ENCODE data around the gene SLC7A5. TPM values are rescaled to one million over a fixed set of nuclear protein-coding genes. Genes with fewer than 3 reads are reported as not detected.
"Not testable (repeated sequence)": the region's sequence is repeated elsewhere in the genome, so short reads cannot be mapped to it uniquely, and the experiment has no call there.

The SLC7A5 gene
- total RNA-seq, 1 donor from 2014 or later, result 13.4 TPM

- ATAC-seq (peak; percentile 43), DNase-seq (ENCODE audit: low spot score) (no peak)
These were observed 62.4 kb downstream of the SLC7A5 start for GRCh38 chr16:87806641-87807546.

GRCh38 chr16:87806261-87806640 lies 63.1 kb downstream of the SLC7A5 start:
- ATAC-seq (no peak), DNase-seq (ENCODE audit: low spot score) (no peak)

GRCh38 chr16:87803385-87803784 lies 65.9 kb downstream of the SLC7A5 start:
- ATAC-seq (no peak), DNase-seq (ENCODE audit: low spot score) (no peak)

GRCh38 chr16:87802670-87803069 lies 66.6 kb downstream of the SLC7A5 start:
- no peak for DNase-seq (ENCODE audit: low spot score)
- ATAC-seq, result no peak

- no peak for DNase-seq (ENCODE audit: low spot score)
- no peak for ATAC-seq
These were observed 67.5 kb downstream of the SLC7A5 start for GRCh38 chr16:87801679-87802259.

- DNase-seq (ENCODE audit: low spot score) (peak; percentile 66), ATAC-seq (peak; percentile 93)
These were observed 68.8 kb downstream of the SLC7A5 start for GRCh38 chr16:87800497-87800896.

- ATAC-seq, result no peak
These were observed 74.0 kb downstream of the SLC7A5 start for GRCh38 chr16:87795336-87795735.

GRCh38 chr16:87794485-87795078 lies 74.7 kb downstream of the SLC7A5 start:
- DNase-seq (ENCODE audit: low spot score), result peak; percentile 52
- peak; percentile 32 for ATAC-seq

More at GRCh38 chr16:87795336-87795735, 74.0 kb downstream of the SLC7A5 start:
- no peak for DNase-seq (ENCODE audit: low spot score)

- ATAC-seq (no peak), DNase-seq (ENCODE audit: low spot score) (no peak)
These were observed 77.1 kb downstream of the SLC7A5 start for GRCh38 chr16:87792205-87792565.

- peak; percentile 79 for DNase-seq (ENCODE audit: low spot score)
These were observed 77.8 kb downstream of the SLC7A5 start for GRCh38 chr16:87791295-87792204.

GRCh38 chr16:87790292-87791100 lies 78.8 kb downstream of the SLC7A5 start:
- DNase-seq (ENCODE audit: low spot score) (peak; percentile 87), ATAC-seq (peak; percentile 71)

More at GRCh38 chr16:87791295-87792204, 77.8 kb downstream of the SLC7A5 start:
- peak; percentile 58 for ATAC-seq

- ATAC-seq, result peak; percentile 63
- peak; percentile 88 for DNase-seq (ENCODE audit: low spot score)
These were observed 79.6 kb downstream of the SLC7A5 start for GRCh38 chr16:87789437-87790291.

- DNase-seq (ENCODE audit: low spot score) (peak; percentile 79), ATAC-seq (peak; percentile 19)
These were observed 80.4 kb downstream of the SLC7A5 start for GRCh38 chr16:87788730-87789436.

GRCh38 chr16:87787451-87788091 lies 81.7 kb downstream of the SLC7A5 start:
- not testable (repeated sequence) for DNase-seq (ENCODE audit: low spot score); ATAC-seq

- peak; percentile 58 for DNase-seq (ENCODE audit: low spot score)
- ATAC-seq, result peak; percentile 60
These were observed 84.5 kb downstream of the SLC7A5 start for GRCh38 chr16:87784812-87785211.

- DNase-seq (ENCODE audit: low spot score) (no peak), ATAC-seq (no peak)
These were observed 87.3 kb downstream of the SLC7A5 start for GRCh38 chr16:87782033-87782432.

- DNase-seq (ENCODE audit: low spot score) (no peak), ATAC-seq (no peak)
These were observed 88.8 kb downstream of the SLC7A5 start for GRCh38 chr16:87780385-87780989.
